ENCODE data around the gene LTB4R.
A peak's percentile ranks its signal among the peaks of the same experiment; 100 is the strongest.

Gene LTB4R

GRCh38 chr14:24279301-24280186 lies 31.8 kb upstream of the LTB4R start:
- peak; percentile 47 for DNase-seq

- no peak for DNase-seq
Measured at GRCh38 chr14:24280797-24281460, 30.4 kb upstream of the LTB4R start.

GRCh38 chr14:24281636-24282035 lies 29.7 kb upstream of the LTB4R start:
- DNase-seq, result no peak

DNA sequence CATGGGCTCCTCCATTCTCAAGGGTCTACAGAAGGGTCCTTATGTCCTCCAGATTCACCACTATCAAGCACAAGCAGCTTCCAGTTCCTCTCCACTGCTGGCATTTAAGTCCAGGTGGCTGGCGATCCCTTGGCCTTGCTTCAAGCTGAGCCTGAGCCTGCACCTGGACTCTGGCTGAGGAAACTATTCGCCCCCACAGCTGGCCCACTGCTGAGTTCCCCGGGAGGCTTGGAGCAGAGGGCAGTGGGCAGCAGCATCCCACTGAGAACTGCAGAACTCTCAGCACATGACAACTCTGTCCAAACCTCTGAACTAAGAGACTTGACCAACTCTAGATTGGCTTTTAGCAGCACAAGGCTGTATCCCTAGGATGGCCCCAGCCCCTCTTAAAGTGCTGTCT lies 28.6 kb upstream of the LTB4R start:
- no peak for DNase-seq

- DNase-seq, result no peak
Measured at GRCh38 chr14:24283796-24284460, 27.4 kb upstream of the LTB4R start.

DNA sequence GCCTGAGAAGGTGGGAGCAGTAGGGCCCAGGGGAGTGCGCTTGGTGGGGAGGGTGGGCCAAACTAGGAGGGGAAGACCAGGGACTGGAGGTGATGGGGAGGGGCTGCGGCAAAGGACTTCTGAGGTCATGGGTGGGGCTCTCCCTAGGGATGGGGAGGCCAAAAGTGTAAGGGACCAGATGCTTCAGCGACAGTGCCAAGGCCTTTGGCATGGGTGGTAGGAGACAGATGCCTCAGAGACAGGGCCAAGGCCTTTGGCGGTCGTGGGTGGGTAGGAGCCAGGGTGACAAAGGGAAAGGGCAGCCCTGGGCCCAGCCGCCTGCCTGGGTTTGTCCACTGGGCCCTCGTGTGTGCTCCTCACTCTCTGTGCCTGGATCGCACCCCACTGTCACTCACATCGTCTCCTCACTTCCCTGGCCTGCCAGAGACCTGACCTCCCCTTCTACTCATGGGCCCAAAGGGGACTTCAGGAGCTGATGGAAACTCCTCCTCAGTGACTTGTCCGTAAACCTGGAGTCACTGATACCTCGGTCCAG lies 26.7 kb upstream of the LTB4R start:
- DNase-seq, result no peak

DNA sequence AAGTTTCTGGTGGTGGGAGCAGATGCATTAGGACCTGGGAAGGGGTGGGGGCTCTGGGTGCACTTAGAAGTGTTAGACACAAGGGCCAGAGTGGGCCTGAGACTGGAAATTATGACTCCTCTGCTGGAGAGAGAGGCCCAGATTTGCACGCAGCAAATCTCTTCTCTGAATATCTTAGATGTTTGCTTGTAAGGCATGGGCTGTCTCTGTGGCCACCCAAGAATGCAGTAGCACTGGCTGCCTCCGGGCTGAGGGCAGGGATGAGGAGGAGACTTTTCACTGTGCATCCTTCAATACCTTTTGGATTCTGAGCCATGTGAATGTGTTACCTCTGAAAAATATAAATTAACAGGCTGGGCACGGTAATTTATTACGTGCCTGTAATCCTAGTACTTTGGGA lies 26.0 kb upstream of the LTB4R start:
- DNase-seq, result no peak

GRCh38 chr14:24286996-24287395 lies 24.3 kb upstream of the LTB4R start:
- DNase-seq, result no peak

DNA sequence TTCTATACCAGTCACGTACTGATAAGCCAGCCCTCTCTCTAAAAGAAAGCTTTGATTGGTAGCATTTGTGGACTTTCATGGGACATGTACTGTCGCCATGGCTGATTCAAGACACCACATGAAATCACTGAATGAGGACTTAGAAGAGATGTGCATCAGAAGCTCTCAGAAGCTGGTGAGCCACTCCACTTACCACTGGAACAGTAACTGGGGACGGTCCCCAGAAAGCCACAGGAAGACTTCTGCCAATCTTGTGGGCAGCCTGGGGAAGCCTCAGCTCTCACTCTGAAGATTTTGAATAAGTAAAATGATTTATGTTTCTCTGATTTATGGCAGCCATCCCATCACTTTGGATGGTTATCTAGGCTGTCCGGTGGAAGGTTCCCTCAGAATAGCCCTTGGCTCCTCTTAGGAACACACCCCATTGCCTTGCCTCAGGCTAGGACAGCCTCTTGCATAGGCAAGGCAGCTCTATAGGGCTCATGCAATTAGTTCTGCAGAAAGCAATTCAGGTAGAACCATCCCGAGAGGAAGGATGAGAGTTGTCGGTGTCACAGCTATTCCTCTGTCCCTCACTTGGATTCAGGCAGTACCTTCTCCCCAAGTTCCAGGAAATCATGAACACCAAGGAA lies 21.5 kb upstream of the LTB4R start:
- no peak for DNase-seq

GRCh38 chr14:24290746-24291145 lies 20.6 kb upstream of the LTB4R start:
- no peak for DNase-seq

DNA sequence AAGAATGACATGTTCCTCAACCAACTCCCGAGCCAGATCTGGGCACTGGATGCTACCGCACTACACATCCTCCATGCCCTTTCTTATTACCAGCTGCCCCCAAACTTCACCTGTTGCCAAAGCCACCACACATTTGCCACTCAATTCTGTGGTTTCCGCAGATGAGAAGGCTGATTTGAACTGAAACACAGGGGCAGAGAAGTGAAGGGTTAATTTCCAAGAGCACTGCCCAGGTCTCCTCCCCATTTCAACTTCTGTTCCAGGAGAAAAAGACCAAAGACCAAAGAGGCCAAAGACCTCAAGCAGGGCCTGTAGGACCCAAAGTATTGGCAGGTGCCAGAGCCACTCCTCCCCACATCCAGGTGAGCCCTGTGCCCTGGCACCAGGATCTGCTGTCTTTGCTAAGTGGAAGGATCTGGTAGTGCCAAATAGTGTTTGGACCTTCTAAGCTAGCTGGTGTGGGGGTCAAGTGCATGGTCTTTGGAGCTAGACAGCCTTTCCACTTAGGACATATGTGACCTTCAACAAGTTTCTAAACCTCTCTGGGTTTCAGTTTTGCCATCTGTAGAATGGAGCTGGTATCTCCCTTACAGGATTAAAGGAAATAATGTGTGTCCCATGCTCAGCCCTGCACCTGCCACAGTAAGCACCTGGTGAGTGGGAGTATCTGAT lies 19.7 kb upstream of the LTB4R start:
- no peak for DNase-seq

DNA sequence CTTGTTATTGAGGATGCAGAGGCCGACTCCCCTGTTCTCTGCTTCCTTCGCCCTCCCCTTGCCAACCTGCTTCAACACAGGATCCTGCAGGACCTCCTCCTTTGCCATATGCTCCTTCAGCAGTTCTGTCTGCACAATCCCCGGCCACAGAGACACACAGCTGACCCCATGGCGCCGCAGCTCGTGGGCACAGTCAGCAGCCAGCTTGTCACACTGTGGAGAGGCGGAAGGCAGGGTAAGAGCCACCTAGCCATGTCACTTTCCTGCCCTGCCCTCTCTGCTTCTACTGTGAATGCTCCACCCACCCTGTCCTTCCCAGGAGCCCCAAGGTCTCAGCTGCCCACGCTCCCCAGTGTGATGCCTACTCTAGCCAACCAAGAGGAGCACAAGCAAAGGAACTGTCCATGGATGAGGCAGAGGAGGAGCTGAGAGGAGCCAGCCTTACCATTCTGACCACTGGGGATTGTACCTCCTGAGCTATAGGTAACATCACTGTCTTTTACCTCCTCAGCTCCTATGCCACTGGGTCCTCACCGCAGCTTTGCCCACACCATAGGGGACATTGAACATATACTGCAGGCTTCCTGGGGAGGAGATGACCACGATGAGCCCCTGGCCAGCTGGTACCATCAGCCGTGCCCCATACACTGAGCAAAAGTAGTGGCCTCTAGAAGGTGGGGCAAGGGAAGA lies 19.0 kb upstream of the LTB4R start:
- DNase-seq, result no peak

DNA sequence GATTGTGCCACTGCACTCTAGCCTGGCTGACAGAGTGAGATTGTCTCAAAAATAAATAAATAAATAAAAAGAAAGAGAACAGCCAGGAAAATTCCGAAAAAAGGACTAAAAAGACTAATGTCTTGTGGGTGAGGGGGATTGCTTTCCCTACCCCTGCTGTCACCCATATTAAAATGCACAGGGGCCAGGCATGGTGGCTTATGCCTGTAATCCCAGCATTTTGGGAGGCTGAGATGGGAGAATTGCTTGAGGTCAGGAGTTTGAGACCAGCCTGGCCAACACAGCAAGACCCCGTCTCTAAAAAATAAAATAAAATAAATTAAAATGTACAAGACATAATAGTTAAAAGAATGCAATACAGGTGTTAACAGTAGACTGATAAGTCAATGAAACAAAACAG lies 17.8 kb upstream of the LTB4R start:
- no peak for DNase-seq

GRCh38 chr14:24296341-24297157 lies 14.8 kb upstream of the LTB4R start:
- peak; percentile 69 for DNase-seq

GRCh38 chr14:24297190-24297964 lies 13.9 kb upstream of the LTB4R start:
- no peak for DNase-seq

- DNase-seq, result no peak
Measured at GRCh38 chr14:24298892-24299254, 12.4 kb upstream of the LTB4R start.

DNA sequence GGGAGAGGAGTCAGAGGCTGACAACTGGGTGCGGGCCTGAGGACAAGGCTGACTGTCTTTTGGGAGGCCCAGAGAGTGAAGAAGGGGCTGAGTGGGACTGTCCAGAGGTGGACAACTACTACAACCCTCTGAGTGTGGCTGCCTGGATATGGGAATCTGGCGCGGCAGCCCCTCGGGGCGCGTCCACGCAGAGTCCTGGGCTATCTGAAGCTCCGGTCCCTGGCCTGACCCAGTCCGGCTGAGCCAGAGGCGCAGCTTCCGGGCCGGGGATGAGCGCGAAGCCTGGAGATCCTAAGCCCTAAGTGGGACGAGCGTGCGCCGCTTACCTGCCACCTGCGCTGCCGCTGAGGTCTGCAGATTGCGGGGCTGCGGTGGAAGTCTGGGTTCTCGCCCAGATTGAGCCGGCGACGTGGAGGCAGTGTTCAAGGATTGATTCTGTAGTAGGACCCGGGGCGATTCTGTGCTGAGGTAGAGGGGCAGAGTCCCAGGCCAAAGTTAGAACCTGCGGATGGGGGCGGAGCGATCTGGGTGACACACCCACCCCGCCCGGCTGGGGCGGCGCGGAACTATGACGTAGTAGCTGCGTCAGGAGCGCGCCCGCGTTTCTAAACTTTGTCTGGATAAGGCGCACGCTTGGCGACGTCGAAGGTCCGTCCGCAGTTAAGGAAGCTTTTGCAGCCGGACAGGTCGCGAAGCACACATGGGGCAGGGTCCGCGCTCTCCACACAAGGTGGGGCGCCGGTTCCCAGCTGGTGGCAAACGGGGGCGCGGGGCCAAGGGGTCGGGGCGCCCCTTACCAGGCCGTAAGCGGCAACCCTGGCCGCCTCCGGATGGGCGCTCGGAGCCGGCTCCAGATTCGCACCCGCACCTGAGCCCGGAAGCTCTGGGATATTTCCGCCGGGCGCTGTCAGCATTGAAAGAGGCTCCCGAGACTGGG lies 11.8 kb upstream of the LTB4R start, which contains the start of the genes DHRS1 and NOP9:
TSS of gene DHRS1 (minus strand) at position 526 of the 937 bp plus-strand sequence. CDS start 674 bp downstream, outside the sequence.
TSS of gene NOP9 (plus strand) at position 596 of the 937 bp plus-strand sequence. CDS start at position 701, 105 bp downstream.
- peak; percentile 94 for DNase-seq

DNA sequence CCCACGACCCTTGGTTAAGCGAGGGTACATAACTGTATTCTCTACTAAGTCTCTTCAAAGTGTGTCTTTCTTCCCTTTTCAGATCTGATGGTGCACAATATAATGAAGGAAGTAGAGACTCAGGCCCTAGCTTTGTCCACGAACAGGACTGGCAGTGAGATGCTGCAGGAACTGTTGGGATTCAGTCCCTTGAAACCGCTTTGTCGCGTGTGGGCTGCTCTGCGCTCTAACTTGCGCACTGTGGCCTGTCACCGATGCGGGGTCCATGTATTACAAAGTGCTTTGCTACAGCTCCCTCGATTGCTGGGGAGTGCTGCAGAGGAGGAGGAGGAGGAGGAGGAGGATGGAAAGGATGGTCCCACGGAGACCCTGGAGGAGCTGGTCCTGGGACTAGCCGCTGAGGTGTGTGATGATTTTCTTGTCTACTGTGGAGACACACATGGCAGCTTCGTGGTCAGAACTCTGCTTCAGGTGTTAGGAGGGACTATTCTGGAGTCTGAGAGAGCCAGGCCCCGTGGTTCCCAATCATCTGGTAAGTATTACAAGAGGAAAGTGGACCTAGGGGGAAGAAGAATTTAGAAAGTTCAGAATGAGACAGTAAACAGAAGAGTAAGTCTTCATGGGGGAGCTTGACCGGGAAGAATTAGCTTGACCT lies 10.8 kb upstream of the LTB4R start:
- DNase-seq, result no peak
